Measurements from ENCODE around the gene GMPPA.
A peak's percentile ranks its signal among the peaks of the same experiment; 100 is the strongest.

GMPPA gene

DNA sequence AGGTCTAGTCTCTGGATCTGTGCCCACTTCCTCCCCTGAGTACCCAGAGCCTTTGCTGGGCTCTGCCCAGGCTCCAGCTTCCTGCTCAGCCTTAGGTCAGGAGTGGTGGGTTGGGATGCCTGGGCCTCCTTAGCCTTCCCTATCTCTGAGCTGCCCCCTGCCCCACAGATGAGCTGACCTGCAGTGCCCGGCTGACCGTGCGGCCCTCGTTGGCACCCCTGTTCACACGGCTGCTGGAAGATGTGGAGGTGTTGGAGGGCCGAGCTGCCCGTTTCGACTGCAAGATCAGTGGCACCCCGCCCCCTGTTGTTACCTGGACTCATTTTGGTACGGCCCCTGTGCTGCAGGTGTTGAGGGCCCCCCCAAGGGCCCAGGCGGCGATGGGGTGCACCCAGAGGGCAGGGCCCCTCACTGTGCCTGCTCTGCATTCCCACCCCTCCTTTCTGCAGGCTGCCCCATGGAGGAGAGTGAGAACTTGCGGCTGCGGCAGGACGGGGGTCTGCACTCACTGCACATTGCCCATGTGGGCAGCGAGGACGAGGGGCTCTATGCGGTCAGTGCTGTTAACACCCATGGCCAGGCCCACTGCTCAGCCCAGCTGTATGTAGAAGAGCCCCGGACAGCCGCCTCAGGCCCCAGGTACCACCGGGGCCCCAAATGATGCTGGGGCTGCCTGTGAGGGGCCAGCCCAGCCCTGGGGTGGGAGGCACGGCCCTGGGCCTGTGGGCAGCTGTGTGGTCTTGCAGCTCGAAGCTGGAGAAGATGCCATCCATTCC is 30.1 kb upstream of the GMPPA start:
- no peak for DNase-seq

DNA sequence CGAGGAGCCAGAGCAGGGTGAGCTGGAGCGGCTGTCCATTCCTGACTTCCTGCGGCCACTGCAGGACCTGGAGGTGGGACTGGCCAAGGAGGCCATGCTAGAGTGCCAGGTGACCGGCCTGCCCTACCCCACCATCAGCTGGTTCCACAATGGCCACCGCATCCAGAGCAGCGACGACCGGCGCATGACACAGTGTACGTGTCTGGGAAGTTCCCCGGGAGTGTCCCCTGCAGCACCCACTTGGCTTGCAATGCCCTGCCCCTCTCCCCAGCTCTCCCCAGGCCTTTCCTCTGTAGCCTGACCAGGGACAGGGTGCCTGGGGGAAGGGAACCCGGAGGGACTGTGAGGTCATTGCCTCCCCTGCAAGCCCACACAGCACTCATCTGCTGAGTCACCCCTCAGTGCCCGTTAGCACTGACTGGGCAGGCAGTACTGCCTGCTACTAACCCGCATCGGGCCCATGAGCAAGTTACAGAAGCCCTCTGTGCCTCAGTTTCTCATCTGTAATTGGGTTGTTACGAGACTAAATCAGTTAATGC is 29.4 kb upstream of the GMPPA start:
- no peak for DNase-seq

DNA sequence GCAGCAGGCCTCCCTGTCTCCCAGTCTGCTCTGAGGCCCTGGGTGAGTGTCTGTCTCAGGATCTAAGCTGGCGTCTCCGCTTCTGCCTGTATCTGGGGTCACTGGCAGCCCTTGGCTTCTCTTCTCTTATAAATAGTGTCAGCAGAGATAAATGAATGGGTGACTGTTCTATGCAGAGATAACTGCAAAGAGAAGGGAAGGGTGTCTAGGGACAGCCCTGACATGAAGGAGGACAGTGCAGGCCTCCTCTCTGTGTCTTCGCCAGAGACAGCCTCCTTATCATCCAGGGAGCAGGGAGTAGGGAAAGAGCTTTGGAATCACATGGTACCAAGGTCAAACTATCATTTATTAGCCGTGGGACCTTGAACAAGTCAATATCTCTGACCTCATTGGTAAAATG is 28.3 kb upstream of the GMPPA start:
- DNase-seq: peak; percentile 11

DNA sequence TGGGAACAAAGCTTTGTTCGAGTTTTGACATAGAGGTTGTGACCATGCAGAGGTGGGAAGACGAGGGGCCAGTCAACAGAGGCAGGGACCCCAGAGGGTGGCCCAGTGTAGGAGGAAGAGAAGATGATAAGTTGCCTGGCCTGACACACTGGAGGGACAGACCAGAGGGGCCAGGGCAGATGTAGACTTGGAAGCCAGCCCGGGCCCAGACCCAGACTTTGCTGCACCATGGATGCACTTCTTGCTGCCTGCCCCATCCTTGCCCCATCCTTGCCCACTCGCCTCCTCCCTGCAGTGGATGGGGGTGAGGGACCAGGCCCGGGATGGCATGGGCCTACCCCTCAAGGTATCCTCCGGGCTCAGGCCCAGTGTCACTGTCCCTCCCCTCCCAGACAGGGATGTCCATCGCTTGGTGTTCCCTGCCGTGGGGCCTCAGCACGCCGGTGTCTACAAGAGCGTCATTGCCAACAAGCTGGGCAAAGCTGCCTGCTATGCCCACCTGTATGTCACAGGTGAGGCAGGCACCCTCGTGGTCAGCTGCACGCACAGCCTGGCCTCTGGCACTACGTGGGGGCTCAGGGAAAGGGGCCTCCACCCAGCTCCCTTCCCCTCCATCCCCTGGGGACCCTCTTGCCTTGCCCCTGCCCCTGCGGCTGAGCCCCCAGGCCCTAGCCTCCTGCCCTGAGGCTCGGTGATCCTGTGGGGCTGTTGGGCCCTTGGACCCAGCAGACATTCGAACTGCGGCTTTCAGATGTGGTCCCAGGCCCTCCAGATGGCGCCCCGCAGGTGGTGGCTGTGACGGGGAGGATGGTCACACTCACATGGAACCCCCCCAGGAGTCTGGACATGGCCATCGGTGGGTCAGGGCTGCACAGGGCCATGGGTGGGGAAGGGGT is 27.0 kb upstream of the GMPPA start:
- DNase-seq: no peak

DNA sequence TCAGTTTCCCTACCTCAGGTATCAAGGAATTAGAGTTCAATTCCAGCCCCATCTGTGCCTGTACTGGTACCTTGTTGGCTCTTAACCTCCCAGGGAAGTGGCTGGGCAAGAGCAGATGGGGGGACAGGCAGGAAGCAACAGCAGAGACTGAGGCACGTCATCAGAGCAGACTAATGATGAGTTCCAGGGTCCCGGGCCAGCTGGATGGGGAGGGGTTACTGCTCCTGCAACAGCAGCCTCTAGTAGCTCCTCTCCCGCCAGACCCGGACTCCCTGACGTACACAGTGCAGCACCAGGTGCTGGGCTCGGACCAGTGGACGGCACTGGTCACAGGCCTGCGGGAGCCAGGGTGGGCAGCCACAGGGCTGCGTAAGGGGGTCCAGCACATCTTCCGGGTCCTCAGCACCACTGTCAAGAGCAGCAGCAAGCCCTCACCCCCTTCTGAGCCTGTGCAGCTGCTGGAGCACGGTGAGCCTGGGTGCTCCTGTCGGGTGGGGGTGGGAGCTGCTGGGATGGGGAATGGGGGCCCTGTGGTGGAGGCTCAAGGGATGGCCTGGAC is 26.0 kb upstream of the GMPPA start:
- no peak for DNase-seq

DNA sequence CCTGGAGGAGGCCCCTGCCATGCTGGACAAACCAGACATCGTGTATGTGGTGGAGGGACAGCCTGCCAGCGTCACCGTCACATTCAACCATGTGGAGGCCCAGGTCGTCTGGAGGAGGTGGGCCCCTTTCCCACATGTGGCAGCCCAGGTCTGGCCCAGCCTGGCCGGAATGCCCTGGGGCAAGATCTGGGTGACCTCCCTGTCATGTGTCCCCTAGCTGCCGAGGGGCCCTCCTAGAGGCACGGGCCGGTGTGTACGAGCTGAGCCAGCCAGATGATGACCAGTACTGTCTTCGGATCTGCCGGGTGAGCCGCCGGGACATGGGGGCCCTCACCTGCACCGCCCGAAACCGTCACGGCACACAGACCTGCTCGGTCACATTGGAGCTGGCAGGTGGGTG is 25.2 kb upstream of the GMPPA start:
- DNase-seq: no peak

DNA sequence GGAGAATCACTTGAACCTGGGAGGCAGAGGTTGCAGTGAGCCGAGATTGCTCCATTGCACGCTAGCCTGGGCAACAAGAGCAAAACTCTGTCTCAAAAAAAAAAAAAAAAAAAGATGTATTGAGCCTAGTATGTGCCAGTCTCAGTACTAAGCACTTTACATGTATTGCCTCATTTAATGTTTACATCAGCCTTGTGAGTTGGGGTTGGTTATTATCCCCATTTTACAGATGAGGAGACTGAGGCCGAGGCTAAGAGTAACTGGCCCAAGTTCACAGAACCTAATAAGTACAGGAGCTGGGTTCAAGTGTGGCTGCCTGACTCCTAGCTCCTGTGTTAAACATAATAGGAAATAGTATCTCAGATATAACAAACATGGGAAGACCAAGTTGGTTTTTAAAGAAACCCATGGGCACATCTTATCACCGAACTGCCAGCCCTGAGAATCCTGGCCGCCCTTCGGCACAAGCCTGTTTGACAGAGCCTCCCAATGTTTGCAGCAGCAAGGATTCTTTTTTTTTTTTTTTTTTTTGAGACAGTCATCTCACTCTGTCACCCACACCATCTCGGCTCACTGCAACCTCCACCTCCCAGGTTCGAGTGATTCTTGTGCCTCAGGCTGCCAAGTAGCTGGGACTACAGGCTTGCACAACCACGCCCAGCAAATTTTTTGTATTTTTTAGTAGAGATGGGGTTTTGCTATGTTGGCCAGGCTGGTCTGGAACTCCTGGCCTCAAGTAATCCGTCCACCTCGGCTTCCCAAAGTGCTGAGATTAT is 24.2 kb upstream of the GMPPA start:
- peak; percentile 27 for DNase-seq

DNA sequence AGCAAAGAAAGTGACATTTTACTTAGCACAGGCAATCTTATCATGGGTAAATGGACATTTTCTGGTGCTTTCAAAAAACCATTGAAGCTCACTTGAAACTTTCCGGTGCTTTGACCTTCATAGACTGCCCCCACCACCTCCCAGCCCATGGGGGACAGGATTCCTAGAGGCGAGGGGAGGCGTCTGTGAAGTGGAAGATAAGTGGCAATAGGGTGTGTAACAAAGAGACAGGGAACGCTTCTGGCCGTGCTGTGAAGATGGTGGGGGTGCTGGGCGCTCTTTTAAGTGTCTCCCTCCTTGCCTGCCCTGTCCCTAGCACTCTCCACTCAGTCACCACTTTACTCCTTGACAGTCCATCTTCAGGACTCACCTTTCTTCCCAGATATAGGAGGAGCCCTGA is 23.4 kb upstream of the GMPPA start:
- peak; percentile 14 for DNase-seq

DNA sequence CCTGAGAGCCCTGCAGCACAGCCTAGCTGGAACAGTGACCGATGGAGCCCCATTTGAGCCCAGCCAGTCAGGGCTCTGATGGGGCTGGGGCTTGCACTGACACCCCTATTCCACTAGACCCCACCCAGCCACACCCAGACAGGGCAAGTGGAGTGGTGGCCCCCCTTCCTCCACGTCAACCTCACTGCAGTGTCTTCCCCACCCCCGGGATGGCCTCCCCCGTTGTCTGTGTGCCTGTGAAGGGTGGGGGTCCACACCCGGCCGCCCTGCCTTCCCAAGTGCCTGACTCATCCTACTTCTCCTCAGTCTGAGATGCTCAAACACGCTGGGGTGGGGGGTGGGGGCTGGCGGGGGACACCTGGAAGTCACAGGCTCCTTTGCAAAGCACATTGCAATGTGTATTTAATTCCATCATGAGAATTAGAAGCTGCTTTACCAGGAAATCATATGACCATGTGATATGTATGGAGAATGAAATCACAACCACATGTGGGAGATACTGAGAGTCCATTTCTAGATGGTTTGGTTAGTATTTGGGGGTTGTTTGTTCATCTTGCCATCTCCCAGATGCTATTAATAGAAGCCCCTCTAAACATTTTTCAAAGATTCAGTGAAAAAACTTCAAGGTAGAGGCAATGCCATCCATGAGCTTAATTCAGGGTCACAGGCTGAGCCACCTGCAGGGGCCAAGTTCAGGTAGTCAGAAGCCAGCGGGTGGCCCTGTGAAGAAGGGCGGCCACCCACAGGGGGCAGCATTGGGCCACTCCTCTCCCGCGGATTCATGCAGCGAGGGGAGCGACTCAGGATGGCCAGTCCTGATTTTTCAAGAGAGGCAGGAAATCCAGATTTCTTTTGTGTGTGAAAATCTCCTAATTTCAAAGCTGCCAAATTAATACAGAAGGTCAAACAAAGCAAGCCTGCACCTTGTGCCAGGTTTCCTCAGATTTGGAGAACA is 22.7 kb upstream of the GMPPA start:
- peak; percentile 69 for DNase-seq

DNA sequence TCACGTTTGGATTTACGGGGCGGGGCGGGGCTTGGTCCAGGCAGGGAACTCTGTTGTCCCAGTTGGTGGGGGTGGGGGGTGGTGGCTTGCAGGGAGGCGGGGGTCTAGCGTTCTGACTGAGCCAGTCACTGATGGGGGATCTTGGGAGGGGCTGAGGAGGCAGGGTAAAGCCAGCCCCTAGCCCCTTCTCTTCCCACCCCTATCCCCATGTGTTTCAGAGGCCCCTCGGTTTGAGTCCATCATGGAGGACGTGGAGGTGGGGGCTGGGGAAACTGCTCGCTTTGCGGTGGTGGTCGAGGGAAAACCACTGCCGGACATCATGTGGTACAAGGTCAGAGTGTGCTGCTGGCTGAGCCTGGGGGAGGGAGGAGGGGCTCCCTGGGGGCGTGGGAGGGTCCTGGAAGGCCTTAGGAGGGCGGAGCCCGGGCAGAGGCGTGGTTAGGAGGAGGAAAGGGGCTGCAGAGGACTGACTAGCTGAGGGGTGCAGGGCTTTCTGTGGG is 22.0 kb upstream of the GMPPA start:
- DNase-seq: no peak

DNA sequence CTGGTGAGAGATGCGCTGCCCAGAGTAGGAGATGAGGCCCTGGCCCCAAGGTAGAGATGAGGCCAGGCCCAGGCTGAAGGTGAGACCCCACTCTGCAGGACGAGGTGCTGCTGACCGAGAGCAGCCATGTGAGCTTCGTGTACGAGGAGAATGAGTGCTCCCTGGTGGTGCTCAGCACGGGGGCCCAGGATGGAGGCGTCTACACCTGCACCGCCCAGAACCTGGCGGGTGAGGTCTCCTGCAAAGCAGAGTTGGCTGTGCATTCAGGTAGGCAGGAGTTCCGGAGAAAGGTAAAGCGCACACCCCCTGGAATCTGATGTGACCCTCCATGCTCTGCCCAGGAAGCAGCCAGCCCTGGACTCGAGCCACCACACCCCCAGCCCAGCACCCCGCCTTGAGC is 21.5 kb upstream of the GMPPA start:
- DNase-seq: no peak

DNA sequence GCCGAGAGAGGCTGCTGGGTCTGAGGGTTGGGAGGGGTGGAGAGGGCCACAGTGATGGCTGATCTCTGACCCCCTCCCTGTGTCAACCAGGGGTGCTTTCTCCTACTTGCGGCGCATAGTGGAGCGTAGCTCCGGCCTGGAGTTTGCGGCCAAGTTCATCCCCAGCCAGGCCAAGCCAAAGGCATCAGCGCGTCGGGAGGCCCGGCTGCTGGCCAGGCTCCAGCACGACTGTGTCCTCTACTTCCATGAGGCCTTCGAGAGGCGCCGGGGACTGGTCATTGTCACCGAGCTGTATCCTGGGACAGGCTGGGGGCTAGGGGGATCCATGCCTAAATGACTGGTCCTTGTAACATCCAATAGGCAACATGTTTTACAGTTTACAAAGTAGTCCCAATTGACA is 20.9 kb upstream of the GMPPA start:
- no peak for DNase-seq

DNA sequence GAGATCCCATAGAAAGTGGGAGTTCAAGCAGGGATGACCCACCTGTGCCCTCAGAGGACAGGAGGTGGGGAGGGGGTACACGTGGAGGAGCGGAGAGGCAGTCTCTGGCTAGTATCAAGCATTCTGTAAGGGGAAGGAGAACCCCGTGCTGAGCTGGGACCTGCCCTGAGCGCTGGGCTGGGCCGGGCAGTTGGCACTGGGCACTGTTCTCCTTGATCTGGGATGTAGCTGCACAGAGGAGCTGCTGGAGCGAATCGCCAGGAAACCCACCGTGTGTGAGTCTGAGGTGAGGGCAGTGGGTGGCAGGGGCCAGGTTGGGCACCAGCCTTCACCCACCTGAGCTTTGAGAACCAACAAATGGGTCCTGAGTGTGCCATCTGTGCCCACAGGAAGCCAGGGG is 19.8 kb upstream of the GMPPA start:
- no peak for DNase-seq

DNA sequence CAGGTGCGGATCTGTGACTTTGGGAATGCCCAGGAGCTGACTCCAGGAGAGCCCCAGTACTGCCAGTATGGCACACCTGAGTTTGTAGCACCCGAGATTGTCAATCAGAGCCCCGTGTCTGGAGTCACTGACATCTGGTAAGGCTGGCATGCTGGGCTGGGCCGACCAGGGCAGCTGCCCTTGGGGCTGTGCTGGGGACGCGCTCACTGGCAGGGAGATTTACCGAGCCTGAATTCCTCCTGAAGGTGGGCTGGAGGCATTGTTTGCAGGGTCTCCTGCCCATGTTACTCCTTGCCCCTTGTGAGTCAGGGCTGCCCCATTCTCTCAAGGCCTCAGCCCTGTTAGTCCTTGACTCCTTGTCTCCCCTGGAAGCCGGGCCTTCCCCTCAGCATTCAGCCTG is 18.7 kb upstream of the GMPPA start:
- DNase-seq: no peak

DNA sequence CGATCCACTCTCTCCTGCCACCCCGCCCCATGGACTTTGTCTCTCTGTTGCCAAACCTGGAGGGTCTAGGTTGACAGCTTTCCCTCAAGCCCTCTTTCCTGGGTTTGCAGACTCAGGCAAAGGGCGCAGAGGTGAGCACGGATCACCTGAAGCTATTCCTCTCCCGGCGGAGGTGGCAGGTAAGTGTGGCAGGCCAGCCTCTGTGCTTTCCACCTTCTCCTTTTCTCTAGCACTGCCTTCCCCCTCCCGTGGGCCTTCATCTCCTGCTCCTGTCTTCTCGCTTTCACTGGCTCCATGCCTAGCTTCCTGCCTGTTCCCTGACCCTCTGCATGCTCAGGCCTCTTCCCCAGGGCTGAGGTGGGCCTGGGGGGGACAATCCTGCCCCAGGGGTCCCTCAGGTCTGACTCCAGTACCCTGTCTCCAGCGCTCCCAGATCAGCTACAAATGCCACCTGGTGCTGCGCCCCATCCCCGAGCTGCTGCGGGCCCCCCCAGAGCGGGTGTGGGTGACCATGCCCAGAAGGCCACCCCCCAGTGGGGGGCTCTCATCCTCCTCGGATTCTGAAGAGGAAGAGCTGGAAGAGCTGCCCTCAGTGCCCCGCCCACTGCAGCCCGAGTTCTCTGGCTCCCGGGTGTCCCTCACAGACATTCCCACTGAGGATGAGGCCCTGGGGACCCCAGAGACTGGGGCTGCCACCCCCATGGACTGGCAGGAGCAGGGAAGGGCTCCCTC is 15.9 kb upstream of the GMPPA start:
- no peak for DNase-seq

DNA sequence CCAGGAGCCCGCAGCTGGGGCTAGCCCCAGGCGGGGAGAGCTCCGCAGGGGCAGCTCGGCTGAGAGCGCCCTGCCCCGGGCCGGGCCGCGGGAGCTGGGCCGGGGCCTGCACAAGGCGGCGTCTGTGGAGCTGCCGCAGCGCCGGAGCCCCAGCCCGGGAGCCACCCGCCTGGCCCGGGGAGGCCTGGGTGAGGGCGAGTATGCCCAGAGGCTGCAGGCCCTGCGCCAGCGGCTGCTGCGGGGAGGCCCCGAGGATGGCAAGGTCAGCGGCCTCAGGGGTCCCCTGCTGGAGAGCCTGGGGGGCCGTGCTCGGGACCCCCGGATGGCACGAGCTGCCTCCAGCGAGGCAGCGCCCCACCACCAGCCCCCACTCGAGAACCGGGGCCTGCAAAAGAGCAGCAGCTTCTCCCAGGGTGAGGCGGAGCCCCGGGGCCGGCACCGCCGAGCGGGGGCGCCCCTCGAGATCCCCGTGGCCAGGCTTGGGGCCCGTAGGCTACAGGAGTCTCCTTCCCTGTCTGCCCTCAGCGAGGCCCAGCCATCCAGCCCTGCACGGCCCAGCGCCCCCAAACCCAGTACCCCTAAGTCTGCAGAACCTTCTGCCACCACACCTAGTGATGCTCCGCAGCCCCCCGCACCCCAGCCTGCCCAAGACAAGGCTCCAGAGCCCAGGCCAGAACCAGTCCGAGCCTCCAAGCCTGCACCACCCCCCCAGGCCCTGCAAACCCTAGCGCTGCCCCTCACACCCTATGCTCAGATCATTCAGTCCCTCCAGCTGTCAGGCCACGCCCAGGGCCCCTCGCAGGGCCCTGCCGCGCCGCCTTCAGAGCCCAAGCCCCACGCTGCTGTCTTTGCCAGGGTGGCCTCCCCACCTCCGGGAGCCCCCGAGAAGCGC is 15.0 kb upstream of the GMPPA start:
- DNase-seq: no peak

DNA sequence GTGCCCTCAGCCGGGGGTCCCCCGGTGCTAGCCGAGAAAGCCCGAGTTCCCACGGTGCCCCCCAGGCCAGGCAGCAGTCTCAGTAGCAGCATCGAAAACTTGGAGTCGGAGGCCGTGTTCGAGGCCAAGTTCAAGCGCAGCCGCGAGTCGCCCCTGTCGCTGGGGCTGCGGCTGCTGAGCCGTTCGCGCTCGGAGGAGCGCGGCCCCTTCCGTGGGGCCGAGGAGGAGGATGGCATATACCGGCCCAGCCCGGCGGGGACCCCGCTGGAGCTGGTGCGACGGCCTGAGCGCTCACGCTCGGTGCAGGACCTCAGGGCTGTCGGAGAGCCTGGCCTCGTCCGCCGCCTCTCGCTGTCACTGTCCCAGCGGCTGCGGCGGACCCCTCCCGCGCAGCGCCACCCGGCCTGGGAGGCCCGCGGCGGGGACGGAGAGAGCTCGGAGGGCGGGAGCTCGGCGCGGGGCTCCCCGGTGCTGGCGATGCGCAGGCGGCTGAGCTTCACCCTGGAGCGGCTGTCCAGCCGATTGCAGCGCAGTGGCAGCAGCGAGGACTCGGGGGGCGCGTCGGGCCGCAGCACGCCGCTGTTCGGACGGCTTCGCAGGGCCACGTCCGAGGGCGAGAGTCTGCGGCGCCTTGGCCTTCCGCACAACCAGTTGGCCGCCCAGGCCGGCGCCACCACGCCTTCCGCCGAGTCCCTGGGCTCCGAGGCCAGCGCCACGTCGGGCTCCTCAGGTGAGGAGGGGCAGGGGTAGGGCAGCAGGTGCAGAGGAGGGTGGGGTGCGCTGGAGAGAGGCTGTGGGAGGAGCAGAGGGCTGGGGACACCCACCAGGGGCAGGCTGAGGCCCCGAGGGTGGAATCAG is 14.1 kb upstream of the GMPPA start:
- no peak for DNase-seq

DNA sequence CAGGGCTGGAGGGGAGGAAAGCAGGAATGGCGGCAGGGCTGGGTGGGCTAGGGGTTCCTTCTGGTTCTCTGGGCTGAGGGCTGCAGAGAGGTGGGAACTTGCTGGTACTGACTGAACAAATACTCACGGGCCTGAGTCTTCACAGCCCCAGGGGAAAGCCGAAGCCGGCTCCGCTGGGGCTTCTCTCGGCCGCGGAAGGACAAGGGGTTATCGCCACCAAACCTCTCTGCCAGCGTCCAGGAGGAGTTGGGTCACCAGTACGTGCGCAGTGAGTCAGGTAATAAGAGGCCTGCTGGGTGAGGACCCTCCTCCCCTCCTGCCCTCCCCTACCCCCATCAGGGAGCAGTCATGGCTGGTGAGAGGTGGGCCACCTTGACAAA is 13.5 kb upstream of the GMPPA start:
- no peak for DNase-seq
